Caco-2 (cell line): Measurements from ENCODE around the gene VIPR2. TPM values are rescaled to one million over a fixed set of nuclear protein-coding genes. Genes with fewer than 3 reads are reported as not detected.

Source experiments
- BruUV-seq: library from RNA; stranded (reverse); fragments of 400-500 nt; replicated peaks from 2 replicates; lab custom pipeline; 2021; lab: Mats Ljungman, UMichigan
- CTCF ChIA-PET: fragments of 300-600 bp; sonication (Branson Sonifier 250); formaldehyde crosslinking; loops from one replicate; lab custom pipeline; 2022; ENCODE audit warnings: antibody characterized with exemption; lab: Charles Lee
- POLR2A ChIA-PET: fragments of 300-600 bp; sonication (Branson Sonifier 250); formaldehyde crosslinking; loops from one replicate; lab custom pipeline; 2022; ENCODE audit warnings: antibody characterized with exemption; lab: Charles Lee
- DNase-seq, 2 experiments: peaks; one replicate each; pipeline versions ENCODE4 v3.0.0 to v3.0.0-alpha.2; 2020 to 2022
- H3K27me3 ChIP-seq: replicated peaks from 2 replicates; pipeline ENCODE4 v1.6.0; 2011; ENCODE audit warnings: low read length; ENCODE audit not compliant: control insufficient read depth, insufficient read depth
- H3K36me3 ChIP-seq: 2 replicates; pipeline ENCODE4 v1.5.1; 2011; ENCODE audit warnings: low read length; ENCODE audit not compliant: control insufficient read depth, insufficient read depth
- H3K4me1 ChIP-seq: fragments of 250-450 bp; sonication (Bioruptor Pico); 2 replicates; pipeline ENCODE4 v1.5.1; 2020; ENCODE audit warnings: mild to moderate bottlenecking
- H3K4me3 ChIP-seq: 2 replicates; pipeline ENCODE4 v1.5.1; 2011; ENCODE audit warnings: low read depth, mild to moderate bottlenecking, control low read depth, low read length
- H3K9me3 ChIP-seq: fragments of 250-450 bp; sonication (Bioruptor Pico); 2 replicates; pipeline ENCODE4 v1.5.1; 2020; ENCODE audit warnings: mild to moderate bottlenecking, moderate library complexity
- H3K27ac Mint-ChIP-seq: one replicate; pipeline ENCODE4 v1.8.0; 2022; ENCODE audit warnings: mixed read lengths; ENCODE audit not compliant: unreplicated experiment
- H3K27me3 Mint-ChIP-seq: one replicate; pipeline ENCODE4 v1.8.0; 2022; ENCODE audit warnings: mixed read lengths; ENCODE audit not compliant: insufficient read depth, unreplicated experiment
- H3K36me3 Mint-ChIP-seq: one replicate; pipeline ENCODE4 v1.8.0; 2022; ENCODE audit warnings: mild to moderate bottlenecking, mixed read lengths; ENCODE audit not compliant: insufficient read depth, unreplicated experiment
- H3K4me1 Mint-ChIP-seq: one replicate; pipeline ENCODE4 v1.8.0; 2022; ENCODE audit warnings: low read depth, mixed read lengths; ENCODE audit not compliant: unreplicated experiment
- H3K4me3 Mint-ChIP-seq: one replicate; pipeline ENCODE4 v1.8.0; 2022; ENCODE audit warnings: mild to moderate bottlenecking, moderate library complexity, mixed read lengths; ENCODE audit not compliant: unreplicated experiment
- H3K9me3 Mint-ChIP-seq: one replicate; pipeline ENCODE4 v1.8.0; 2022; ENCODE audit warnings: mixed read lengths; ENCODE audit not compliant: unreplicated experiment
- intact Hi-C: fragments of 100-400 bp; cut with micrococcal nuclease; formaldehyde crosslinking; loops from one replicate; pipeline ENCODE4 v1.10.0; 2022; ENCODE audit not compliant: unreplicated experiment
- total RNA-seq: library from RNA; stranded (reverse); gene quantifications from 2 replicates; pipeline ENCODE4 v1.2.3, GENCODE V29; 2022
- TF ChIP-seq, protein P1 (sequence below), 2 experiments: fragments of 200-600 bp in 1 of 2; IDR thresholded peaks; 1 replicate in 1 of 2; 2 replicates in 1 of 2; pipeline versions ENCODE4 v1.5.1 to v1.8.0; 2011 to 2022; ENCODE audit warnings: antibody characterized with exemption in 1 of 2, control low read depth in 1 of 2, inconsistent platforms in 1 of 2, low read depth in 1 of 2, low read length in 1 of 2, mild to moderate bottlenecking in 1 of 2, moderate library complexity in 1 of 2; ENCODE audit not compliant: insufficient read depth in 1 of 2, severe bottlenecking in 1 of 2, unreplicated experiment in 1 of 2

The VIPR2 gene
- total RNA-seq, 1 experiment from 2014 or later, result not detected

- H3K4me1 ChIP-seq, result no peaks in the 10 kb centered on the region
- intact Hi-C loops, result no loop called here
- TF ChIP-seq, protein P1, sequence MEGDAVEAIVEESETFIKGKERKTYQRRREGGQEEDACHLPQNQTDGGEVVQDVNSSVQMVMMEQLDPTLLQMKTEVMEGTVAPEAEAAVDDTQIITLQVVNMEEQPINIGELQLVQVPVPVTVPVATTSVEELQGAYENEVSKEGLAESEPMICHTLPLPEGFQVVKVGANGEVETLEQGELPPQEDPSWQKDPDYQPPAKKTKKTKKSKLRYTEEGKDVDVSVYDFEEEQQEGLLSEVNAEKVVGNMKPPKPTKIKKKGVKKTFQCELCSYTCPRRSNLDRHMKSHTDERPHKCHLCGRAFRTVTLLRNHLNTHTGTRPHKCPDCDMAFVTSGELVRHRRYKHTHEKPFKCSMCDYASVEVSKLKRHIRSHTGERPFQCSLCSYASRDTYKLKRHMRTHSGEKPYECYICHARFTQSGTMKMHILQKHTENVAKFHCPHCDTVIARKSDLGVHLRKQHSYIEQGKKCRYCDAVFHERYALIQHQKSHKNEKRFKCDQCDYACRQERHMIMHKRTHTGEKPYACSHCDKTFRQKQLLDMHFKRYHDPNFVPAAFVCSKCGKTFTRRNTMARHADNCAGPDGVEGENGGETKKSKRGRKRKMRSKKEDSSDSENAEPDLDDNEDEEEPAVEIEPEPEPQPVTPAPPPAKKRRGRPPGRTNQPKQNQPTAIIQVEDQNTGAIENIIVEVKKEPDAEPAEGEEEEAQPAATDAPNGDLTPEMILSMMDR (IDR thresholded peaks at IDR 0.05; ENCODE audit: insufficient read depth in 1 of 2, low read depth in 1 of 2, low read length in 1 of 2, severe bottlenecking in 1 of 2, unreplicated experiment in 1 of 2), result no peak
Measured at GRCh38 chr7:159119851-159120539, 24.7 kb downstream of the VIPR2 start.

DNA sequence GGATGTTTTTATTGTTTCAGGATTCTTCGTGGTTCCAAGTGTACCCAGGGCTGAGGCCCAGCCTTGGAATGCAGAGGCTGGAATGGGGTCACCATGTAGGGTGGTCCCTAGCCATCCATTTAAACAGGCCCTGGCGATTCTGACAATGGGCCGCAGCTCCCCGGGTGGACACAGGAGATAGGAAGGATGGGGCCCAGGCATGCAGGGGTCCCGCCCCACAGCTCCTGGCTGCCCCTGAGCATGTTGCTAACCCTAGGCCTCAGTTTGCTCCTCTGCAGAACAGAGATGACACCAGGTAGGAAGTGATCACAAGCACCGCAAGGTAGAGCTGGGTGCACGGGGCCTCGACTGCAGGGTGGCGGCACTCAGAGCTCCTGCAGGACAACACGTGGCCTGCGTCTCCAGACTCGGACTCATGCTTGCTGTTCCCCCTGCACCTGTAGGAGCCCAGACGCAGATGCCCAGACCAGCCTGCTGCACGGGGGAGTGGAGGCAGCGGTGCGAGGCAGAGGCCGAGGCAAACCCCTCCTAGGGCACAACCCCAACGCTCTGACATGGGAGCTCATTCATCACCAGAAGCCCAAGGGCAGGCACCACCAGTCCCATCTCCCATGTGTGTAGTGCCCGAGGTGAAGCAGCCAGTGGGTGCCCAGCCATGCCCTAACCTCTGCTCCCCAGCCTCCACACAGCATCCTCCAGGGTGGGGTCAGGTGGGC, 25.5 kb downstream of the VIPR2 start:
- Mint-ChIP-seq H3K9me3 (no peaks in the 10 kb centered on the region), H3K4me1 (no peaks in the 10 kb centered on the region), H3K27me3 (no peaks in the 10 kb centered on the region), H3K27ac (no peak overlapping the region), H3K36me3 (no peaks in the 10 kb centered on the region), H3K4me3 (no peak overlapping the region)
- CTCF ChIA-PET, result no interaction called here
- no TSS peak for BruUV-seq
- no peak overlapping the region for H3K4me3 ChIP-seq
- 0 out of 2 replicates have a peak, but pooled peaks cover 3% of the 10 kb centered on the region for H3K9me3 ChIP-seq
- DNase-seq, result peak in 1 of 2 experiments; percentile 25
- H3K36me3 ChIP-seq, result no peaks in the 10 kb centered on the region
- H3K27me3 ChIP-seq, result no peaks in the 10 kb centered on the region; the same call in 1 of the 2 replicates
- no peaks in the 10 kb centered on the region for H3K4me1 ChIP-seq
- POLR2A ChIA-PET, result no interaction called here
- TF ChIP-seq, protein P1 (IDR thresholded peaks at IDR 0.05; ENCODE audit: insufficient read depth in 1 of 2, low read depth in 1 of 2, low read length in 1 of 2, severe bottlenecking in 1 of 2, unreplicated experiment in 1 of 2), result no peak
- intact Hi-C loops, result no loop called here

More at GRCh38 chr7:159119851-159120539, 24.7 kb downstream of the VIPR2 start:
- peak in 1 of 2 experiments; percentile 23 for DNase-seq
- Mint-ChIP-seq H3K27me3 (no peaks in the 10 kb centered on the region), H3K4me3 (no peak overlapping the region), H3K4me1 (no peaks in the 10 kb centered on the region), H3K9me3 (no peaks in the 10 kb centered on the region), H3K27ac (no peak overlapping the region), H3K36me3 (no peaks in the 10 kb centered on the region)
- no peaks in the 10 kb centered on the region for H3K27me3 ChIP-seq
- BruUV-seq, result no TSS peak
- ChIA-PET POLR2A (no interaction called here), CTCF (no interaction called here)
- 0 out of 2 replicates have a peak, but pooled peaks cover 3% of the 10 kb centered on the region for H3K9me3 ChIP-seq
- no peak overlapping the region for H3K4me3 ChIP-seq
- H3K36me3 ChIP-seq, result no peaks in the 10 kb centered on the region

- POLR2A ChIA-PET, result no interaction called here
- TF ChIP-seq, protein P1 (IDR thresholded peaks at IDR 0.05; ENCODE audit: insufficient read depth in 1 of 2, low read depth in 1 of 2, low read length in 1 of 2, severe bottlenecking in 1 of 2, unreplicated experiment in 1 of 2), result no peak
- peaks cover under 1% of the 10 kb centered on the region for H3K27me3 Mint-ChIP-seq
Measured at GRCh38 chr7:159118623-159119022, 26.0 kb downstream of the VIPR2 start.

More at GRCh38 chr7:159118623-159119022, 26.0 kb downstream of the VIPR2 start:
- Mint-ChIP-seq H3K36me3 (no peaks in the 10 kb centered on the region), H3K4me1 (no peaks in the 10 kb centered on the region), H3K9me3 (no peaks in the 10 kb centered on the region), H3K4me3 (no peak overlapping the region), H3K27ac (no peak overlapping the region)
- Histone ChIP-seq H3K4me3 (no peak overlapping the region), H3K27me3 (no peaks in the 10 kb centered on the region; the same call in 1 of the 2 replicates), H3K9me3 (0 out of 2 replicates have a peak, but pooled peaks cover 3% of the 10 kb centered on the region), H3K4me1 (no peaks in the 10 kb centered on the region), H3K36me3 (no peaks in the 10 kb centered on the region)
- DNase-seq, result no peak
- intact Hi-C loops, result no loop called here
- BruUV-seq, result no TSS peak
- CTCF ChIA-PET, result no interaction called here
